DMS53 treated with DMSO at 0.1 percent for 48 hours (cell line): ENCODE results near the gene RTL3.

Source experiments
- DNase-seq: peaks from one replicate; lab custom pipeline; 2025; ENCODE audit not compliant: unreplicated experiment; lab: John Stamatoyannopoulos, UW

RTL3 gene

GRCh38 chrX:78622831-78623230 lies 36.3 kb downstream of the RTL3 start:
- no peak for DNase-seq

DNA sequence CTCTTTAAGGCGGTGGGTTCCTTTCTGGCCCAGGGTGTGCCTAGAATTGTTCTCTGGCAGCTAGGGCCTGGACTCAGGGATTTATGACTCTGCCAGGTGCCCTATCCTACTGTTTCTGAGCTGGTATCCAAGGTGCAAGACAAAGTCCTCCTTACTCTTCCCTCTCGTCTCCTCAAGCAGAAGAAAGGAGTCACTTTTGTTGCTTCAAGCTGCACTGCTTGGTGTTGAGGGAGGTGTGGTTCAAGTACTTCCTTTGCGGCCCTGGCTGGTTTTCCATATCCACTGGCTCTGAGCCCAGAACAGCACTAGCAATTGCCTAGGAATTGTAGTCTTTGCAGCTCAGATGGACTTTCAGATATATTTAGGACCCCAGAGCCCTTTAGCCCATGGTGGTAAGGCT lies 39.3 kb downstream of the RTL3 start:
- no peak for DNase-seq

- DNase-seq: no peak
Measured at GRCh38 chrX:78618987-78619386, 40.1 kb downstream of the RTL3 start.

DNA sequence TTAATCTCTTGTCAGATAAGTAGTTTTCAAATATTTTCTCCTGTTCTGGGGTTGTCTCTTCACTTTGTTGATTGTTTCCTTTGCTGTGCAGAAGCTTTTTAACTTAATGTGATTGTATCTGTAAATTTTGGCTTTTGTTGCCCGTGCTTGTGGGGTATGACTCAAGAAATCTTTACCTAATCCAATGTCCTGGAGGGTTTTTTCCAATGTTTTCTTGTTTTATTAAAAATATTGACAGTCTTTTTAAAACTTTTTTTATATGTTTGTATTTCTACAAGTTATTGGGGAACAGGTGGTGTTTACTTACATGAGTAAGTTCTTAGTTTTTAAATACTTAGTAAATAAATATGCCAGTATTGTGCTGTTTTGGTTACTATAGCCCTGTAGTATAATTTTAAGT lies 44.9 kb downstream of the RTL3 start:
- no peak for DNase-seq
